Urinary bladder (tissue), 4 donors: ENCODE data around the gene ARHGAP30. TPM values are rescaled to one million over a fixed set of nuclear protein-coding genes. Genes with fewer than 3 reads are reported as not detected.

Source experiments
- DNase-seq: peaks from one replicate; pipeline ENCODE4 v3.0.0-alpha.2; 2015; ENCODE audit errors: extremely low spot score
- H3K27ac ChIP-seq: one replicate; pipeline ENCODE4 v1.5.1; 2013; ENCODE audit warnings: low read depth, mild to moderate bottlenecking, moderate library complexity
- H3K36me3 ChIP-seq: one replicate; pipeline ENCODE4 v1.6.1; 2013; ENCODE audit warnings: mild to moderate bottlenecking, moderate library complexity; ENCODE audit not compliant: insufficient read depth
- H3K4me1 ChIP-seq: one replicate; pipeline ENCODE4 v1.6.1; 2013; ENCODE audit warnings: mild to moderate bottlenecking, moderate library complexity; ENCODE audit not compliant: insufficient read depth
- H3K4me3 ChIP-seq: one replicate; pipeline ENCODE4 v1.5.1; 2013; ENCODE audit warnings: low read depth, low read length
- WGBS: extraction: QIAGEN DNeasy Blood & Tissue Kit; methylation state at CpG from one replicate; pipeline ENCODE4 v1.1.7; 2013; 5-methylcytosine and 5-hydroxymethylcytosine counted together
- polyA plus RNA-seq: library from polyadenylated mRNA; stranded (reverse); fragments of 200-250 nt; gene quantifications from one replicate; pipeline ENCODE4 v1.2.3, GENCODE V29; 2013
- total RNA-seq: library from RNA; depleted of rRNA; stranded (reverse); fragments of >200 nt; gene quantifications from one replicate; pipeline ENCODE4 v1.2.3, GENCODE V29; 2014
- donor health status: healthy with polysubstance abuse.
- donor health status: healthy.

ARHGAP30 gene
- total and polyA plus RNA-seq, 2 donors, result 2.9 to 5.1 TPM

- WGBS, result 97% methylated on average over 18 of the region's 18 CpGs
- H3K4me1 ChIP-seq, result peaks cover 2% of the 10 kb centered on the region
- no peak overlapping the region for H3K4me3 ChIP-seq
- no peaks in the 10 kb centered on the region for H3K36me3 ChIP-seq
- H3K27ac ChIP-seq, result no peak overlapping the region
- DNase-seq, result no peak
Observed at GRCh38 chr1:161047436-161048420, 22.0 kb downstream of the ARHGAP30 start.

GRCh38 chr1:161046605-161047228, 23.0 kb downstream of the ARHGAP30 start:
- 65% methylated on average over 2 of the region's 2 CpGs for WGBS

GRCh38 chr1:161045736-161046604, 23.7 kb downstream of the ARHGAP30 start, which contains the start of gene USF1:
Gene USF1 (minus strand): TSS chr1:161045977. CDS start chr1:161043275, 2,702 bp downstream.
- peak; percentile 97 for DNase-seq
- under 1% methylated on average over 29 of the region's 29 CpGs for WGBS
- Histone ChIP-seq H3K27ac (peak within 1 kb of the TSS; percentile 93), H3K4me1 (peaks cover 2% of the 10 kb centered on the region), H3K4me3 (peak within 1 kb of the TSS; percentile 79), H3K36me3 (no peaks in the 10 kb centered on the region)

More at GRCh38 chr1:161046605-161047228, 23.0 kb downstream of the ARHGAP30 start:
- no peaks in the 10 kb centered on the region for H3K36me3 ChIP-seq
- no peak overlapping the region for H3K4me3 ChIP-seq
- H3K27ac ChIP-seq, result peak overlapping the region; percentile 83
- DNase-seq, result no peak
- peaks cover 2% of the 10 kb centered on the region for H3K4me1 ChIP-seq

GRCh38 chr1:161044908-161045735, 24.6 kb downstream of the ARHGAP30 start:
- peak; percentile 33 for DNase-seq
- Histone ChIP-seq H3K4me3 (peak overlapping the region; percentile 79), H3K27ac (peak overlapping the region; percentile 93), H3K36me3 (no peaks in the 10 kb centered on the region), H3K4me1 (peaks cover 2% of the 10 kb centered on the region)
- under 1% methylated on average over 48 of the region's 48 CpGs for WGBS

GRCh38 chr1:161044535-161044907, 25.2 kb downstream of the ARHGAP30 start:
- Histone ChIP-seq H3K27ac (peak overlapping the region; percentile 19), H3K36me3 (no peaks in the 10 kb centered on the region)
- no peak for DNase-seq

GRCh38 chr1:161039546-161039945, 30.1 kb downstream of the ARHGAP30 start:
- no peaks in the 10 kb centered on the region for H3K4me1 ChIP-seq
- 75% methylated on average over 5 of the region's 5 CpGs for WGBS
- no peaks in the 10 kb centered on the region for H3K36me3 ChIP-seq
- no peak overlapping the region for H3K27ac ChIP-seq
- no peak for DNase-seq
- no peak overlapping the region for H3K4me3 ChIP-seq

More at GRCh38 chr1:161044535-161044907, 25.2 kb downstream of the ARHGAP30 start:
- peak overlapping the region; percentile 79 for H3K4me3 ChIP-seq
- peaks cover 2% of the 10 kb centered on the region for H3K4me1 ChIP-seq

GRCh38 chr1:161039154-161039545, 30.5 kb downstream of the ARHGAP30 start:
- no peak for DNase-seq
- 8% methylated on average over 3 of the region's 3 CpGs for WGBS
- H3K27ac ChIP-seq, result no peak overlapping the region
- H3K36me3 ChIP-seq, result no peaks in the 10 kb centered on the region
- no peak overlapping the region for H3K4me3 ChIP-seq
- no peaks in the 10 kb centered on the region for H3K4me1 ChIP-seq

- 31% methylated on average over 54 of the region's 54 CpGs for WGBS
- Histone ChIP-seq H3K4me3 (peak within 1 kb of the TSS; percentile 45), H3K27ac (peak within 1 kb of the TSS; percentile 11), H3K36me3 (no peaks in the 10 kb centered on the region), H3K4me1 (no peaks in the 10 kb centered on the region)
- no peak for DNase-seq
Observed at GRCh38 chr1:161038523-161039153, 31.1 kb downstream of the ARHGAP30 start, which contains the start of gene TSTD1. Gene TSTD1 (minus strand): TSS chr1:161038964. CDS start chr1:161038889, 75 bp downstream.

- peak overlapping the region; percentile 11 for H3K27ac ChIP-seq
- H3K4me3 ChIP-seq, result peak overlapping the region; percentile 45
- no peak for DNase-seq
- WGBS, result 50% methylated on average over 21 of the region's 21 CpGs
- no peaks in the 10 kb centered on the region for H3K36me3 ChIP-seq
- no peaks in the 10 kb centered on the region for H3K4me1 ChIP-seq
Observed at GRCh38 chr1:161037661-161038522, 31.8 kb downstream of the ARHGAP30 start.

- Histone ChIP-seq H3K4me3 (no peak overlapping the region), H3K4me1 (no peaks in the 10 kb centered on the region)
- WGBS, result 96% methylated on average over 3 of the region's 3 CpGs
Observed at GRCh38 chr1:161033751-161034150, 35.9 kb downstream of the ARHGAP30 start.

GRCh38 chr1:161032409-161032808, 37.3 kb downstream of the ARHGAP30 start:
- no peak overlapping the region for H3K27ac ChIP-seq
- no peaks in the 10 kb centered on the region for H3K4me1 ChIP-seq
- no peak for DNase-seq
- no peaks in the 10 kb centered on the region for H3K36me3 ChIP-seq
- H3K4me3 ChIP-seq, result no peak overlapping the region
- 72% methylated on average over 1 of the region's 1 CpG for WGBS

More at GRCh38 chr1:161033751-161034150, 35.9 kb downstream of the ARHGAP30 start:
- H3K36me3 ChIP-seq, result no peaks in the 10 kb centered on the region
- no peak for DNase-seq
- no peak overlapping the region for H3K27ac ChIP-seq
